ENCODE measurements around the gene PIGN.
A peak's percentile ranks its signal among the peaks of the same experiment; 100 is the strongest.
"Not testable (repeated sequence)": the region's sequence is repeated elsewhere in the genome, so short reads cannot be mapped to it uniquely, and the experiment has no call there.

PIGN gene

DNA sequence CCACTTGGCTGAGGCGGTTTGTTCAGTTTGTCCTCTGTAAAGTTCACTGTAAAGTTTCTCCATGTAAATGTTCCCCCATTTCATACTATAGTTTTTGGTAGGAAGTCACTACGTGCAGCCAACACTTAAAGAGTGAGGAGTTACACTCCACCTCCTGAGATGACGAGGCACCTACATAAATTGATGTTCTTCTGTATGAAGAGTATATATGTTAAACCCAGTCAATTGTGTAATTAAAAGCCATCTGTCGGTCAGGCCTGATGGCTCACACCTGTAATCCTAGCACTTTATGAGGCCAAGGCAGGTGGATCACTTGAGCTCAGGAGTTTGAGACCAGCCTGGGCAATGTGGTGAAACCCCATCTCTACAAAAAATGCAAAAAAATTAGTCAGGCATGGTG is 7.6 kb downstream of the PIGN start:
- DNase-seq: no peak

DNA sequence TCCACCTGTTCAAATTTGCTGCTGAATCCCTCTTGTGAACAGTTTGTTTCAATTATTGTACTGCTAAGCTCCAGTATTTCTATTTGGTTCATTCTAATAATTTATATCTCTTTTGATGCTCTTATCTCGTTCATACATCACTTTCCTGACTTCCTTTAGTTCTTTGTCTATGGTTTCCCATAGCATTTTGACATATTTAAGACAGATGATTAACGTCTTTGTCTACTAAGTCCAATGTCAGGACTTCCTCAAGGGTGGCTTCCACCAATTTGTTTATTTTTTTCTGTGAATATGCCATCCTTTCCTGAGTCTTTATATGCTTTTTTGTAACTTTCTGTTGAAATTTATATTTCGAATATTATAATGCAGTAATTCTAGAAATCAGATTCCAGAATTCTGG is 9.6 kb downstream of the PIGN start:
- DNase-seq: no peak

DNA sequence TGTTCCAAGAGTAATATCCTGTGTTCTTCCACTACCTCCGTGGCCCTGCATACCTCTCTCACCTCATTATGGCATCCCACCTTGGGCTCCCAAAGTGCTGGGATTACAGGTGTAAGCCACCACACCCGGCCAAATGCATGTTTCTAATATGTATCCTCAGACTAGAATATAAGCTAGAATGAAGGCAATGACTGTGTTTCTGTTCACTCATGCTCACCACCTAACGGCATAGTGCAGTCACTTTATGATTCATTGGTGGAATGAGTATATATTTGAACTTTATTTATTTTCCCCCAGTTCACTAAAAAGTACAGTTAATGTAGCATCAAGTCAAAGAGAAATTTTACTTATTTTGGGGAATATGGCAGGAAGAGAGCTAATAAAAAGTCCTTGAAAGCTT is 11.3 kb downstream of the PIGN start:
- no peak for DNase-seq

DNA sequence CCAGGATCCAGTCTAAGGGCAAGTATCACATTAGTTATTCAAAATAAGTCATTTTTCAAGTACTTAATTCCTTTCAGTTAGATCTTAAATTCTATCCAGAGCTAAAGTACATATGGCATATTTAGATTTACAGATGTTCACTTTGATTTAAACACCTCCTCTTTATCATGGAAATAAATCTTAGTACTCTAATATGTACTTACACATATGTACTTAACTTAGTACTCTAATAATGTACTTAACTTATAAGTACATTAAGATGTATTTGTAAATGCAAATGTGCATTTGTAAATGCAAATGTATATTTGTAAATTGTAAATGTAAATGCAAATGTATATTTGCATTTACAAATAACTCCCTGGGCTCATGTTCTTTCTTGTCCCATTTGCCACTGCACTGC is 14.6 kb downstream of the PIGN start:
- no peak for DNase-seq

DNA sequence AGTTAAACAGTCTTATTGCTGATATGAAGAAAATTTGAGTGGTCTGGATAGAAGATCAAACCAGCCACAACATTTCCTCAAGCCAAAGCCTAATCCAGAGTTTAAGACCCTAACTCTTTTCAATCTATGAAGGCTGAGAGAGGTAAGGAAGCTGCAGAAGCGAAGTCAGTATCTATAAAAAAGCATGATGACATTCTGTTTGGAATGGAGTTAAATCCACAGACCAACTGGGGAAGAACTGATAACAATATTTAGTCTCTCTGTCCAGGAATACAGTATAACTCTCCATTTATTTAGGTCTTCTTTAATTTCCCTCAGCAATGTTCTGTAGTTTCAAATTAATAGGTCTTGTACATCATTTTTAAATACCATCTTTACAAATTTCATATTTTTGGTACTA is 16.0 kb downstream of the PIGN start:
- no peak for DNase-seq

DNA sequence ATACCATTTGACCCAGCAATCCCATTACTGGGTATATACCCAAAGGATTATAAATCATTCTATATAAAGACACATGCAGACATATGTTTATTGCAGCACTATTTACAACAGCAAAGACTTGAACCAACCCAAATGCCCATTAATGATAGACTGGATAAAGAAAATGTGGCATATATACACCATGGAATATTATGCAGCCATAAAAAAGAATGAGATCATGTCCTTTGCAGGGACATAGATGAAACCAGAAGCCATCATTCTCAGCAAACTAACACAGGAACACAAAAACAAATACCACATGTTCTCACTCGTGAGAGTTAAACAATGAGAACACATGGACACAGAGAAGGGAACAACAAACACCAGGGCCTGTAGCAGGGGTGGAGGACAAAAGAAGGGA is 20.3 kb downstream of the PIGN start:
- DNase-seq: not testable (repeated sequence)

DNA sequence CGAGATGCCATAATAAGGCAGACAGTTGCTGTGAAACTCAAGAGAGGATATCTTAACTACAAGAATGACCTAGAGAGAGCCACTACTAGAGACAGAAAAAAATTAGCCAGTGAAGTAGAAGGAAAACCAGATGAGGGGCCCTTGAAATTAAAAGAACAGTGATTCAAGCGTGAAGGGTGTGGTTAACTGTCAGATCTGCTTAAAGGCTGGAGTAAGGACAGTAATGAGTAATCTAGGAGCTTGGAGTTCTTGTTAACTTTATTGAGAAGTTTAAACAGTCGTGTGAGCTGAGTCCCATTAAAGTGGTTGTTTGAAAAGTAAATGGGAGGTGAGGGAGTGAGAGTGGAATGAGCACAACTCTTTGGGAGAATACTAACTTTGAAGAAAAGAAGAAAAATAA is 21.3 kb downstream of the PIGN start:
- DNase-seq: no peak

DNA sequence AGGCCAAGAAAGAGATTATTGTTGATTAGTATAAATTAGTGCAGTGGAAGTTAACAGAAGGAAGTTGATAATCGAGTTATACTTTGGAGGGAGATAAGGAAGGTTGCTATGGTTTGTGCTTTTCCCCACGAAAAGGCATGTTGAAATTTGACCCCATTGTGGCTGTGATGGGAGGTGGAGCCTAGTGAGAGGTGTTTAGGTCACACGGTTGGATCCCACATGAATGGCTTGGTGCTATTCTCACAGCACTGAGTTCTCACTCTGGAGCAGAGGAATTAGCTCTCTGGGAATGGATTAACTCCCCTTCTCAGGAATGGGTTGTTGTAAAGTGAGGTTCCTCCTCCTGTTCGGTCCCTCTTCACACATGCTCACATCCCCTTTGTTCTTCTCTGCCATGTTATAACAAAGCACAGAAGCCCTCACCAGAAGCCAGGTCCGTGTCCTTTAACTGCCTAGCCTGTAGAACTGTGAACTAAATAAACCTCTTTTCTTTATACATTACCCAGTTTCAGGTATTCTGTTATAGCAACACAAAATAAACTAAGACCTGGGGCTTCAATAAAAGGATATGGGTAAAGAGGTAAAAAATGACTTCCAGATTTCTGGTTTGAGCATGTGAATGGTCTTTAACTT is 21.9 kb downstream of the PIGN start:
- no peak for DNase-seq

DNA sequence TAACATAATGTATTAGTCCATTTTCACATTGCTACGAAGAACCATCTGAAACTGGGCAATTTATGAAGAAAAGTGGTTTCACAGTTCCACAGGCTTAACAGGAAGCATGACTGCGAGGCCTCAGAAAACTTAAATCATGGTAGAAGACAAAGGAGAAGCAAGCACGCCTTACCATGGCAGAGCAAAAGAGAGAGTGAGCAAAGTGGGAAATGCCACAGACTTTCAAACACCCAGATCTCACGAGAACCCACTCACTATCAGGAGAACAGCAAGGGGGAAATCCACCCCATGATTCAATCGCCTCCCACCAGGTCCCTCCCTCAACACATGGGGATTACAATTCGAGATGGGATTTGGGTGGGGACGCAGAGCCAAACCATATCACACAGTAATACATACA is 22.5 kb downstream of the PIGN start:
- no peak for DNase-seq

DNA sequence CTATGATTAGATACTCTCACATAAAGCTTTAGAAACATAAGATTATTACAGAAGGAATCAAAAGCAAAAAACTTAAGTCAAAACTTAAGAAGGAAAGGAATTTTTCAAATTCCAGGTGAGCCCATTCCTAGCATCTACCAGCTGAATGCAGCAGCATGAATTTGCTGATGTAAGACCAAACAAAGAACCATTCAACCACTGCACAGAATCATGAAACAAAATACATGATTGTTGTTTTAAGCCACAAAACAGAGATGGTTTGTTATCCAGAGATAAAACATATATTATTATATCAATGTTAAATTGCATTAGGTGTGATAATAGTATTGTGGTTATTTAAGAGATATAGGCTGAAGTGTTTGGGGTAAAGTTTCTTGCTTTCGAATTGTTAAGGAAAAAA is 29.0 kb downstream of the PIGN start:
- DNase-seq: no peak

DNA sequence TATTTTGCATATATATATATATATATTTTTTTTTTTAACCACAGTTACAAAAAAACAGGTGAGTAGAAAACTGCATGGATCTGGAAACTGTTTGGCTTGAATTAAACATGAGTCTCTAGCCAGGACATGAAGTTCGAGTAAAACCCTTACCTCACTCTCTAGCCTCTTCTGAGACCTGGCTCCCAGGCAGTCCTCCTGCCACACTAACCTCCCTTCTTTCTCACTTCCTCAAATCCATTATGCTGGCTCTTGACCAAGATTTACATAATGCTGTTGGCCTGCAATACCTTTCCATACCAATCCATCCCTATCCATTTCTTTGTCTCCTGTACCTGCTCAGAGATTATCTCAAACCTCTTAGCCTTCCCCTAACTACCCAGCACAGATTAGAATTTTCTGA is 34.0 kb downstream of the PIGN start:
- no peak for DNase-seq

DNA sequence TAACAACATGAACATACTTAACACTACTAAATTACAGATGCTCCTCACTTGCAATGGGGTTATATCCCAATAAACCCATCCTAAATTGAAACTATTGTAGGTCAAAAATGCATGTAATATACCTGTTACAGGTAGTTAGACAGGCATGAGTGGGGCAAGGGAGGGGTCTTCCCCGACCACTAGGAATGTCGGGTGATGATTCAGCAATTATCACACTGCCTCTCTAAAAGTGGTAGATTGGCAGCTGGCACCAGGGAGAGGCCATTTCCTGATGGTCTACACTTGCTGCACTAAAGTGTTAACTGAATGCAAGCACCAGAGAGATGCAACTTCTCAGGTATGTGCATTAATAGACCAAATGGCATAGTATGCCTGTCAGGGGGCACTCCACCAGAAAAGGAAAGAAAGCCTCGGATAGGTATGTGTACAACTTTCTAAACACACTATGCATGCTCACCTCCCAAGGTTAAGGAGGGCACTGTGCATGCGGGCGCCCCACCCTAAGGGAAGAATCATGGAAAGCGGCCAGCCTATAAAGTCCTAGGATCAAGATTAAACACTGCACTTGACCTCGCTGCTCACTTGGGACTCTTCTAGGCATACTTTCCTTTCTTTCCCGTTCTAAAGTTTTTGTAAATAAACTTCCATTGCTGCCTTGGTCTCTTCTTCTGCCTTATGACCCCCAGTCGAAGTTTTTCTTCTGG is 35.6 kb downstream of the PIGN start:
- DNase-seq: no peak

DNA sequence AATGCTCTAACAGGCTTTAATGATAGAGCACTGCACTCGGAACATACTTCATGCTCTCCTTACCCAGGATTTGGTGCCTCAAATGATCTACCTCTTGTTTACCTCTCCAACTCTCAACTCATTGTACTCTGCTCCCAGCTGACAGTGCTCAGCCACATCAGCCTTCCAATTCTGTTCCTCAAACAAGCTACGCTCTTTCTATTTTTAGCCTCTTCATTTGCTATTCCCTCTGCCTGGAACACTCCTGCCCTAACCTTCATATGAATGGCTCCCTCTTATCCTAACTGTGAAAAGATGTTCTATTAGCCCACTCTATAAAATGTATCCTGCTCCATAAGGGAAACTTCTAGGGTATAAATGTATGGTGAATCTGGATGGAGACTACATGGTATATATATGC is 42.5 kb downstream of the PIGN start:
- DNase-seq: no peak

DNA sequence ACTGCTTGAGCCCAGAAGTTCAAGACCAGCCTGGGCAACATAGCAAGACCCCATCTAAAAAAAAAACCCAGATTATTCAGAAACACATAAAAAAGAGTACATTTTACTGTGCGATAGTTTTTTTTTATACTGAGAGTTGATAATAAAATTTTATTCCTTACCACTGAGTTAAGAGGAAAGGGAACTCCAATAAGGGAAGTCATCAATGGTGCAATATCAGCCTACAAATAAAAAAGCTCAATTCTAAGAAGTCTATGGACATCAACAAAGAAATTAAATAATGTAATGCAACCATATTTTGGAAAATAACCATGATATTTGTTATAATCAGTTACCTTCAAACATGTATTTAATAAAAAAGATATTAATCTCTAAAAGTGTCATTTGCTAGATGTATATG is 46.6 kb downstream of the PIGN start:
- DNase-seq: no peak

DNA sequence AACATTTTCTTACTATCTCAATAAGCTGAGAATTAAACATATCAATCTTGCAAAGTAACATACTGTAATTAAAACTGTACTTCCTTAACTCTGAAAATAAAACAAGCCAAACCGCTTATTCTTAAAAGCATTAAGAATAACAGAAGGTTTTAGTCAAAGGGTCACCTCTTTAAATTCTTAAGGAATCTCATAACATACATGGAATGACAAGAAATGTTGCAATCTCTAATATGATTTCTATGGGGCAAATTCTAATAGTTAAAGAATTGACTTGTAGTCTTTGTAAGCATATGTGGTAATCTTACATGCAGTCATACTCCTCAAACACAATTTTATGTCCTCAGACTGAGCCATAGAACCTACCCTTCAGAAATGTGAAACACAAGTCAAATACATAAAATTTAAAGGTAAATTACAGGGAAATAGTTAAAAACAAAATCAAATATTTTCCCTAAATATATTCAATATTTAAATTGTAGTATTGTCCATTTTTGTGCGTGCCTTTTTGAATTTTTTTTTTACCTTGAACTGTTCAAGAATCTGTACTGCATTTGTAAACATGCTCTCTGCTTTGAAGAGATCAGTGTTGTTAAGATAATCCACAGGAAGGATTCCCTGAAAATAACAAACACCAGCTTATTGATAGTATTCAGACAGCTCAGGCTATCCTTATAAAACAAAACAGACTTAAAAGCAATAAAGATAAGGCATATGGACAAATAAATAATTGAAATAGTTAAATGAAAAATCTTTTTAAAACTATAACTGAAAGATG is 48.2 kb downstream of the PIGN start:
- no peak for DNase-seq

DNA sequence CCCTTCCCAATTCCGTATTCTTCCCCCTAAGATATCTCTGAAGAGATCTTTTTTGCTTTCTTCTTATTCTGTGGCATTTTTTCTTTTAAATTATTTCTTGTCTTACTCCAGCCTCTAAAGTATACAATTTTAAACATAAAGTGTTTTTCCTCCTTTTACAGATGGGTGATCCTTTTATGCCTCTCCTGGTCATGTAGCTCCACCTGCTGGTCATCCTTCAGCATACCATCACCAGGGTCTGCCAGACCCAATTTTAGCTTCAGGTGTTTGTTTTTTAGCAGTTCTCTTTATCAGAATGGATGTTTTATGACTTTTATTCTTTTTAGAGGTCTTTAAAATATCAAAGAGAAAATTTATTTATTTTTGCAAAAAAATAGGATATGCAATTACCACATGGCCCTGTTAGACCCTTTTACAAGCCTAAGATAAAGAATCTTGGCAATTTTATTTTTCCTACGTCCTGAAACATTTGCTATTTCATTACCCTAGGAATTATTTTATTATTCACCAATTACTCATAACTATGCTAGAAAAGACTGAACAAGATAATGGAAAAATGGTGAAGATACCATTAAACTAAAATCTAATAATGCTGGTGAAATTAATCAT is 55.5 kb downstream of the PIGN start:
- peak; percentile 48 to 68 for DNase-seq

DNA sequence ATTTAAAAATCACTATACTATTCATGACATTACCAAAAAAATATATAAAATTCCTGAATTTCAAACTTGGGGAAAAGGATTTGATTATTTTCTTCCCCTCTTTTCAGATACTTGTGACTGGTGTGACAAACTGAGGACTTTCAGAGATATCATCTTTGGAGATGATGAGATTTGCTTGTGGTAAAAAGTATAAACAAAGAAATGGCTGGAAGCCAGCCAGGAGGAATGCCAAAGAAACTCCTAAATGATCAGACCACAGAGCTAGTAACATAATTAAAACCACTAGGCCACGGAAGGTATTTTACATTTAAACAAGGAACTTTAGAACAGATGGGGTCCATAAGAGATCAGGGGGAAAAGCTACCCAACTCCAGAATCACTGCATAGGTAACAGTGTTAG is 58.7 kb downstream of the PIGN start:
- no peak for DNase-seq

DNA sequence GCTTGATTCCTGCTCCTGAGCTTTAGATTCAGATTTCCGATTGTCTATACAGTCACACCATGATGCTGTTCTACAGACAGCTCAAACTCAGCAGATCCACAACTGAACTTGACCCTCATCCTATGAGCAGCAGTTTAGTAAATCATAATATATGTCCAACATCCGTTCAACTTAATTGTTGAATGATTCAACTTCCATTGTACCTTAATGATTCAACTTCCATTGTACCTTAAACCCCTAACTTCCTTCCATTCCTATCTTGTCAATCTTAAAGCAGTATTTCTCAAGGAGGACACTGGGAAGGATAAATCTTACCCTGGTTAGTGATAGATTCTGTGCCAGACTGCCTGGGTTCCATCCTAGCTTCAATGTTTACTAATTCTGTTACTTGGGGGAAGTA is 60.1 kb downstream of the PIGN start:
- no peak for DNase-seq

DNA sequence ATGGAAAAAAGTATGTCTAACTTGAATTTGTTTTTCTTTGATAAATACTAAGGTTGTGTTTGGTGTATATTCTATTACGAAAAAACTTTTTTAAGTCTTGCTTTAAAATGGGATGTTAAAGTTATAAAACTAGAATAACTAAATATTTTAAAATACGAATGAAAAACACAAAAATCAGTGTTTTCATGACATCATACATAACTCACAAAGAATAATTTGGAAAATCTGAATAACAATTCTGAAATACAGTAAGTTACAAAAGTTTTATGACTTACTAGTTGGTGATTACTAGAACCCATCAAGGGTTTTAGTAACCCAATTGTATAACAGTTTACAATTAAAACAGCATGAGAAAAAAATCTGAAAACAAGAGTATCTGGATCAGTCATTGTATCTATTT is 61.2 kb downstream of the PIGN start:
- no peak for DNase-seq

DNA sequence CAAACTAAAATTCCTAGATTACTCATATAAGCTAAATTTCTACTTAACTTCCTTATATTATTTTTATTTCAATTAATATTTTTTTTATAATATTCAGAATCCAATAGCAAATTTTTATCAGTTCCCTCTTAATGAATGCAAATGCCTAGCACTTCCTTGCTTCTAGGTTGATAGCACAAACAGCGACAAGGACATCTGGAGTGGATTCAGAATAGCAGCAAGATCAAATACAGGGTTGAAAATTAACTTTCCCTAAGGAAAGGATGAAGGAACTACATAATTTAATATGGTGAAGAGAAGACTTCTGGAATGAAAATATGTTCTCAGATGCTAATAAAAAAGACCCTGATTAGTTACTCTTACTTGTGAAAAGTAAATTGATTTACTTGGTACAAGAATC is 64.5 kb downstream of the PIGN start:
- no peak for DNase-seq

DNA sequence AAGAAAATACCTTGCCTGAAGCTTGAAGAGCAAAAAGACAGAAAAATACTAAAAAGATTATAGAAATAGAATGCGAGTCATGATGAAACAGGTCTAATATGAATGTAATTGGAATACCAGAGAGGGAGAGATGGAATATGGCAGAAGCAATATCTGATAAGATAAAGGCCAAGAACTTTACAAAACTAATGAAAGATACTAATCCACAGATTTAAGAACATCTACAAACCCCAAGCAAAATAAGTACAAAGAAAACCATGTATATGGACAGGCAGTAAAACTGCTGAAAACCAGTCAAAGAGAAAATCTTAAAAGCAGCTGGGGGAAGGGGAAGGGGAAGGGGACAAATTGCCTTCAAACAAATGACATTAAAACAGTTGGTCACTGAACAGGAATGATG is 67.0 kb downstream of the PIGN start:
- no peak for DNase-seq

DNA sequence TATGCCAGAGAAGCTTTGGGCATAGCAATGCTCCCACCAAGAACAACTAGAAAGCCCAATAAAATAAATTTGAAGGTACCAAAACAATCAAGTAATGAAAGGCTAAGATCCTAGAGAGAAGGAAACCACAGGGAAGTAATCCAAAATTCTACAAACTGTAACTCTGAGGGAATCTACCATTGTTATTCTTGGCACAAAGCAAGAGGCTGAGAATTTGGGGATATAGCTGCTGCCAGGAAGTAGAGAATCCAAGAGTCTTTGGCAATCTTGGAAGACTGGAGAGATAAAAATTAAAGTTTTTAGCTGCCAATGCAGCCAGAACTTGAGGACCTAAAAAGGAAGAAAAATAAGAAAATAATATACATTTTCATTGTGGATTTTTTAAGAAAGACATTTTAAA is 68.5 kb downstream of the PIGN start:
- no peak for DNase-seq

DNA sequence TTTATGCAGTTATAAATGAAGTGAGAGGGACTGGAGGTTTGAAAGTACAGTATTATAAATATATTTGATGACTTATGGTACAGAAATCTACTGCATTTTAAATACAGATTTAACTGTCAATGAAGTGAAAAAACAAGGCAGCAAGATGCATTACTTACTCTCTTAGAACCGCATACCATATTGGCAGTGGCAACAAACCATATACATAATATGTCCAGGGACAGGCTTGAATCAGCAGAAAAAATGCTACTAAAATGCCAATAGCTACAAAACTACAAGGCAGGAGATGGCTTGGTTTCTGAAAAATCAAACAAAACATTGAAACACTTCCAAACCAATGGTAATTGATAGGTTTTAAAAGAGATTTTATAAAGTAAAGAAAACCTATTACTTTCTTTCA is 77.2 kb downstream of the PIGN start:
- no peak for DNase-seq

DNA sequence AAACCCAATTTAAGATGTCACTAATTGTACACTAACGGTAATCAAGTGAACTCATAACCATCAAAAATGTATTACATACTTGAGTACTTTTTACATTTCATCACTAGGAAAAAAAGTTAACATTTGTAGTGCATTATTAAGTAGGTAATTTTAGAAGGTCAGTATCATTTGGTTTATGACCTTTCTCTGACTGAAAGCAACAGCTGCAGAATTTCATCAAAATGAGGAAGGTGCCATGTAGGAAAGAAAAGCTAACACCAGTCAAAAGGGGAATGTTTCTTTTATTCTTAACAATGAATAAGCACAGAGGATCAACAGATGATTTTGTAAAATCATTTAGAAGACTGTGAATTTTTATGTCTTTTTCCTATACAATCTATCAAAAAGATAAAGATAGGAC is 79.0 kb downstream of the PIGN start:
- DNase-seq: no peak
